LNCAP (cell line): ENCODE results near the gene PCCA.

Experiments used
- CTCF ChIP-seq: fragments of 450-650 bp; IDR thresholded peaks from 2 replicates; pipeline ENCODE4 v1.5.1; 2017; ENCODE audit warnings: mild to moderate bottlenecking

The PCCA gene

GRCh38 chr13:100245104-100245503 is 156.2 kb downstream of the PCCA start:
- no peak for TF ChIP-seq CTCF

GRCh38 chr13:100247937-100248336 is 159.0 kb downstream of the PCCA start:
- no peak for TF ChIP-seq CTCF

- no peak for TF ChIP-seq CTCF
These were observed 165.1 kb downstream of the PCCA start for GRCh38 chr13:100254002-100254401.

GRCh38 chr13:100262404-100262803 is 173.5 kb downstream of the PCCA start:
- no peak for TF ChIP-seq CTCF

- no peak for TF ChIP-seq CTCF
These were observed 177.1 kb downstream of the PCCA start for GRCh38 chr13:100266026-100266425.

- TF ChIP-seq CTCF = no peak
These were observed 180.9 kb downstream of the PCCA start for GRCh38 chr13:100269837-100270236.

GRCh38 chr13:100273138-100273537 is 184.2 kb downstream of the PCCA start:
- no peak for TF ChIP-seq CTCF

- no peak for TF ChIP-seq CTCF
These were observed 184.7 kb downstream of the PCCA start for GRCh38 chr13:100273552-100273951.
